Skeletal muscle satellite cell (primary cell): ENCODE results near the gene MAP3K19.
"Not testable (repeated sequence)": the region's sequence is repeated elsewhere in the genome, so short reads cannot be mapped to it uniquely, and the experiment has no call there.

Experiments
- H3K27me3 ChIP-seq: 2 replicates; pipeline ENCODE4 v1.7.0; 2013; ENCODE audit warnings: low read length; ENCODE audit not compliant: control insufficient read depth, insufficient read depth
- H3K36me3 ChIP-seq: 2 replicates; pipeline ENCODE4 v1.7.0; 2013; ENCODE audit warnings: mild to moderate bottlenecking, control low read depth, low read length; ENCODE audit not compliant: insufficient read depth
- H3K4me1 ChIP-seq: 2 replicates; pipeline ENCODE4 v1.7.0; 2013; ENCODE audit warnings: low read length; ENCODE audit not compliant: control insufficient read depth, insufficient read depth
- H3K4me2 ChIP-seq: 2 replicates; pipeline ENCODE4 v1.7.0; 2013; ENCODE audit warnings: mild to moderate bottlenecking, low read length
- H3K4me3 ChIP-seq: 2 replicates; pipeline ENCODE4 v1.7.0; 2013; ENCODE audit warnings: low read length
- H3K9ac ChIP-seq: 2 replicates; pipeline ENCODE4 v1.7.0; 2013; ENCODE audit warnings: mild to moderate bottlenecking, low read depth, low read length, moderate library complexity
- H3K9me3 ChIP-seq: replicated peaks from 2 replicates; pipeline ENCODE4 v1.7.0; 2013; ENCODE audit warnings: mild to moderate bottlenecking, control low read depth, low read length

The MAP3K19 gene

GRCh38 chr2:135050132-135050531 is 2.9 kb upstream of the MAP3K19 start:
- H3K4me2 ChIP-seq, result no peak overlapping the region
- peaks cover 18% of the 10 kb centered on the region for H3K27me3 ChIP-seq

GRCh38 chr2:135048122-135048521 is 875 bp upstream of the MAP3K19 start:
- no peak overlapping the region for H3K9ac ChIP-seq
- H3K4me2 ChIP-seq, result no peak overlapping the region
- peaks cover 21% of the 10 kb centered on the region for H3K27me3 ChIP-seq
- H3K36me3 ChIP-seq, result no peaks in the 10 kb centered on the region
- H3K4me3 ChIP-seq, result no peak overlapping the region
- no peaks in the 10 kb centered on the region for H3K9me3 ChIP-seq
- H3K4me1 ChIP-seq, result peaks cover 3% of the 10 kb centered on the region

More at GRCh38 chr2:135050132-135050531, 2.9 kb upstream of the MAP3K19 start:
- Histone ChIP-seq H3K4me3 (no peak overlapping the region), H3K36me3 (no peaks in the 10 kb centered on the region), H3K4me1 (peaks cover 19% of the 10 kb centered on the region), H3K9me3 (no peaks in the 10 kb centered on the region), H3K9ac (no peak overlapping the region)

DNA sequence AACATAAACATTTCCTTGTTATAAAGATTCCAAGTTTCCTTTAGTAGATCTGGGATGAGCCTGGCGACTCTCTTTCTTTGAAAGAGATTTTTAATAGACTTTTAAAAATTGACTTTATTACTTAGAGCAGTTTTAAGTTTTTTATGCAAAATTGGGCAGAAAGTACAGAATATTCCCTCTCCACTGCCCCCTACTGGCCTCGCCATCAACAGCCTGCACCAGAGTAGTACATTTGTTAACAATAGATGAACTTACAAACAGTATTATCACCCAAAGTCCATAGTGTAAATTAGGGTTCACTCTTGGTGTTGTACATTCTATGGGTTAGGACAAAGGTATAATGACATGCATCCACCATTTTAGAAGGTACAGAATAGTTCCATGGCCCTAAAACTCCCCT is 3.9 kb downstream of the MAP3K19 start:
- no peak overlapping the region for H3K4me2 ChIP-seq
- no peak overlapping the region for H3K4me3 ChIP-seq
- no peaks in the 10 kb centered on the region for H3K9me3 ChIP-seq
- H3K27me3 ChIP-seq, result peaks cover 35% of the 10 kb centered on the region
- H3K36me3 ChIP-seq, result no peaks in the 10 kb centered on the region
- no peaks in the 10 kb centered on the region for H3K4me1 ChIP-seq
- H3K9ac ChIP-seq, result no peak overlapping the region

GRCh38 chr2:135037831-135038230 is 9.4 kb downstream of the MAP3K19 start:
- H3K4me1 ChIP-seq, result no peaks in the 10 kb centered on the region
- no peaks in the 10 kb centered on the region for H3K9me3 ChIP-seq
- peaks cover 15% of the 10 kb centered on the region for H3K27me3 ChIP-seq
- no peaks in the 10 kb centered on the region for H3K36me3 ChIP-seq
- no peak overlapping the region for H3K9ac ChIP-seq
- no peak overlapping the region for H3K4me3 ChIP-seq
- no peak overlapping the region for H3K4me2 ChIP-seq

GRCh38 chr2:135033216-135033615 is 14.0 kb downstream of the MAP3K19 start:
- H3K4me3 ChIP-seq, H3K4me1 ChIP-seq, H3K9me3 ChIP-seq, H3K27me3 ChIP-seq, H3K9ac ChIP-seq, H3K4me2 ChIP-seq, H3K36me3 ChIP-seq: not testable (repeated sequence)

GRCh38 chr2:135030826-135031225 is 16.4 kb downstream of the MAP3K19 start:
- no peaks in the 10 kb centered on the region for H3K36me3 ChIP-seq
- no peaks in the 10 kb centered on the region for H3K9me3 ChIP-seq
- H3K9ac ChIP-seq, result no peak overlapping the region
- no peak overlapping the region for H3K4me3 ChIP-seq
- no peak overlapping the region for H3K4me2 ChIP-seq
- H3K4me1 ChIP-seq, result no peaks in the 10 kb centered on the region
- H3K27me3 ChIP-seq, result peaks cover 5% of the 10 kb centered on the region

GRCh38 chr2:135029481-135030134 is 17.6 kb downstream of the MAP3K19 start:
- no peak overlapping the region for H3K4me3 ChIP-seq
- H3K27me3 ChIP-seq, result peaks cover 5% of the 10 kb centered on the region
- no peaks in the 10 kb centered on the region for H3K4me1 ChIP-seq
- no peak overlapping the region for H3K9ac ChIP-seq
- H3K4me2 ChIP-seq, result no peak overlapping the region
- H3K9me3 ChIP-seq, result no peaks in the 10 kb centered on the region
- no peaks in the 10 kb centered on the region for H3K36me3 ChIP-seq

- no peaks in the 10 kb centered on the region for H3K36me3 ChIP-seq
- H3K4me1 ChIP-seq, result no peaks in the 10 kb centered on the region
- no peak overlapping the region for H3K4me2 ChIP-seq
- no peak overlapping the region for H3K9ac ChIP-seq
- peaks cover 9% of the 10 kb centered on the region for H3K27me3 ChIP-seq
- H3K9me3 ChIP-seq, result no peaks in the 10 kb centered on the region
- H3K4me3 ChIP-seq, result no peak overlapping the region
These were observed 23.3 kb downstream of the MAP3K19 start for GRCh38 chr2:135023886-135024485.

DNA sequence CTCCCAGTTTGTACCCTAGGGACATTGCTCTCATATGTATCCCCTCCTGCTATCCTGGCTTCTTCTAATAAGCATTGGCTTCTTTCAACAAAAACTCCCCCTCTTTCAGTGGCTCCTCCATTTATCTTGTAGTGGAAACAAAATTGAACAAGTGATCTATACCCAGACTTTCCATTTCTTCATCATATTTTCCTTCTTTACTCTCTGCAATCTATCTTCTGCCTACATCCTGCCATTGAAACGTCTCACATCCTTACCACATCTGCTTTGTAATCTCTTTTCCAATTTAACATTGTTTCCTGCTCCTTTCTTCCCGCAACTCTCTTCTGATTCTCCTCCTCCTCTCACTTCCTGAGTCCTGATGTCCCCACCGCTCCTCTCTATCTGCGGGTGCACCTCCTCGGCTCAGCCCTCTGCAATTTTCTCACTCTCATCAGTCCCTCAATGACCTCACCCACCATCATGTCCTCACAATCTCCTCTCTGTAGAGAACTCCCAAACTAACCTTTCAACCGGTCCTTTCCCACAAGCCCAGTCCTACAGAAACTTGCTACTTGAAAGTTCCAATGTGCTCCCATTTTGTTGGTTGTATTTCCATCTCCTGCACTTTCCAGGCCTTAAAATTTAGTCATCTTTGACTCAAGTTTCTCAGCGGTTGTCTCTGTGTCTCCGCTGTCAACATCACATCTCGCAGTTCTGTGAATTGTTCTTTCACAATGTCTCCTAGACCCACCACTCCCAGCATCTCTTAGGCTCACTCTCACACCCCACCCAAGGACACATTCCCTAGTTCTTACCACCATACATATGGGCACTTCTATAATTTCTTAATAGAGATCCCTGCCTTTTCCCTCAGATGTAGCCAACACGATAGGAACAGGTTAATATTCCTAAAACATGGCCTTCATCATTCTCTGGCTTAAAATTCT is 24.0 kb downstream of the MAP3K19 start:
- Histone ChIP-seq H3K4me3 (no peak overlapping the region), H3K36me3 (no peaks in the 10 kb centered on the region), H3K9ac (no peak overlapping the region), H3K4me1 (no peaks in the 10 kb centered on the region), H3K27me3 (peaks cover 9% of the 10 kb centered on the region), H3K4me2 (no peak overlapping the region), H3K9me3 (no peaks in the 10 kb centered on the region)

DNA sequence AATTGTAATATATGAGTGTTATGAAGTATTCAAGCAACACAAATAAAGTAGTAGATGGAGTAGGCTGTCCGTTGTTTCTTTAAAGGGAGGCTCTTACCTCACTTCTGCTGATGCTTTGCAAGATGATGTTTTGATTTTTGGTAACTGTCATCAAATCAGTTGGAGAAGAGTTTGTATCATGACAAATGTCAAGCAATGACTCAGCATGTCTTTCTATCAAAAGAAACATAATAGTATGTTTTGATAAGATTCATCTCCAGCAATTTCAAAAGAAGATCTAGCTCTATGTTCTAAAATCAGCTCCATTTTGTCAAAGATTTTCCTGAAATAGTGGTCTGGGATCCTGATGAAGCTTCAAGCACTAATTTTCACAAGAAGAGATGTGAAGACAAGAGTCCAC is 25.6 kb downstream of the MAP3K19 start:
- Histone ChIP-seq H3K4me1 (no peaks in the 10 kb centered on the region), H3K4me2 (no peak overlapping the region), H3K4me3 (no peak overlapping the region), H3K9me3 (no peaks in the 10 kb centered on the region), H3K36me3 (no peaks in the 10 kb centered on the region), H3K9ac (no peak overlapping the region), H3K27me3 (peaks cover 11% of the 10 kb centered on the region)

GRCh38 chr2:135011633-135012032 is 35.6 kb downstream of the MAP3K19 start:
- Histone ChIP-seq H3K9ac (no peak overlapping the region), H3K4me2 (no peak overlapping the region), H3K27me3 (no peaks in the 10 kb centered on the region), H3K4me3 (no peak overlapping the region), H3K36me3 (no peaks in the 10 kb centered on the region), H3K4me1 (no peaks in the 10 kb centered on the region), H3K9me3 (no peaks in the 10 kb centered on the region)
